IPS-18a (cell line): ENCODE data around the gene GPRC5B.

Experiments used
- H3K27ac ChIP-seq: one replicate; pipeline ENCODE4 v1.5.1; 2013; ENCODE audit warnings: low read length
- H3K27me3 ChIP-seq: one replicate; pipeline ENCODE4 v1.6.1; 2013; ENCODE audit warnings: mild to moderate bottlenecking, low read length; ENCODE audit not compliant: control insufficient read depth, insufficient read depth
- H3K36me3 ChIP-seq: one replicate; pipeline ENCODE4 v1.6.1; 2013; ENCODE audit warnings: low read depth, low read length; ENCODE audit not compliant: control insufficient read depth
- H3K4me1 ChIP-seq: one replicate; pipeline ENCODE4 v1.6.1; 2013; ENCODE audit warnings: low read depth, low read length; ENCODE audit not compliant: control insufficient read depth
- H3K4me3 ChIP-seq: one replicate; pipeline ENCODE4 v1.5.1; 2013; ENCODE audit warnings: low read length
- H3K9ac ChIP-seq: one replicate; pipeline ENCODE4 v1.6.1; 2013; ENCODE audit warnings: mild to moderate bottlenecking, low read length, moderate library complexity
- H3K9me3 ChIP-seq: one replicate; pipeline ENCODE4 v1.6.1; 2013; ENCODE audit warnings: low read depth, low read length; ENCODE audit not compliant: control insufficient read depth

GPRC5B gene

GRCh38 chr16:19864566-19864965 lies 20.1 kb downstream of the GPRC5B start:
- Histone ChIP-seq H3K4me1 (peaks cover 27% of the 10 kb centered on the region), H3K9me3 (no peaks in the 10 kb centered on the region), H3K9ac (no peak overlapping the region), H3K27me3 (no peaks in the 10 kb centered on the region), H3K27ac (no peak overlapping the region), H3K4me3 (no peak overlapping the region), H3K36me3 (peaks cover 51% of the 10 kb centered on the region)

- H3K9ac ChIP-seq = no peak overlapping the region
- no peaks in the 10 kb centered on the region for H3K9me3 ChIP-seq
- no peaks in the 10 kb centered on the region for H3K27me3 ChIP-seq
- peaks cover 32% of the 10 kb centered on the region for H3K4me1 ChIP-seq
- H3K36me3 ChIP-seq = peaks cover 53% of the 10 kb centered on the region
- H3K4me3 ChIP-seq = no peak overlapping the region
- H3K27ac ChIP-seq = no peak overlapping the region
These were observed 20.7 kb downstream of the GPRC5B start for GRCh38 chr16:19863990-19864389.

GRCh38 chr16:19861811-19862327 lies 22.8 kb downstream of the GPRC5B start:
- no peaks in the 10 kb centered on the region for H3K27me3 ChIP-seq
- no peaks in the 10 kb centered on the region for H3K9me3 ChIP-seq
- H3K4me3 ChIP-seq = peak overlapping the region; percentile 66
- H3K9ac ChIP-seq = peak overlapping the region; percentile 68
- peaks cover 48% of the 10 kb centered on the region for H3K36me3 ChIP-seq
- H3K27ac ChIP-seq = peak overlapping the region; percentile 85
- peaks cover 47% of the 10 kb centered on the region for H3K4me1 ChIP-seq

- Histone ChIP-seq H3K4me1 (peaks cover 53% of the 10 kb centered on the region), H3K36me3 (peaks cover 44% of the 10 kb centered on the region), H3K4me3 (peak overlapping the region; percentile 66), H3K9ac (peak overlapping the region; percentile 68), H3K27ac (peak overlapping the region; percentile 85), H3K9me3 (no peaks in the 10 kb centered on the region), H3K27me3 (no peaks in the 10 kb centered on the region)
These were observed 23.5 kb downstream of the GPRC5B start for GRCh38 chr16:19861133-19861532.

- peak overlapping the region; percentile 95 for H3K27ac ChIP-seq
- H3K9ac ChIP-seq = peak overlapping the region; percentile 68
- H3K4me1 ChIP-seq = peaks cover 56% of the 10 kb centered on the region
These were observed 24.2 kb downstream of the GPRC5B start for GRCh38 chr16:19860166-19861041.

GRCh38 chr16:19859603-19860002 lies 25.0 kb downstream of the GPRC5B start:
- Histone ChIP-seq H3K36me3 (peaks cover 38% of the 10 kb centered on the region), H3K27ac (peak overlapping the region; percentile 95), H3K27me3 (no peaks in the 10 kb centered on the region), H3K4me3 (peak overlapping the region; percentile 66), H3K9me3 (no peaks in the 10 kb centered on the region), H3K4me1 (peaks cover 59% of the 10 kb centered on the region), H3K9ac (peak overlapping the region; percentile 68)

More at GRCh38 chr16:19860166-19861041, 24.2 kb downstream of the GPRC5B start:
- Histone ChIP-seq H3K4me3 (peak overlapping the region; percentile 66), H3K36me3 (peaks cover 40% of the 10 kb centered on the region), H3K27me3 (no peaks in the 10 kb centered on the region), H3K9me3 (no peaks in the 10 kb centered on the region)

GRCh38 chr16:19859166-19859565 lies 25.5 kb downstream of the GPRC5B start:
- H3K9ac ChIP-seq = no peak overlapping the region
- H3K27ac ChIP-seq = peak overlapping the region; percentile 12
- H3K27me3 ChIP-seq = no peaks in the 10 kb centered on the region
- no peaks in the 10 kb centered on the region for H3K9me3 ChIP-seq
- H3K4me3 ChIP-seq = no peak overlapping the region
- H3K4me1 ChIP-seq = peaks cover 64% of the 10 kb centered on the region
- H3K36me3 ChIP-seq = peaks cover 34% of the 10 kb centered on the region

- Histone ChIP-seq H3K9me3 (no peaks in the 10 kb centered on the region), H3K4me3 (no peak overlapping the region), H3K27ac (peak overlapping the region; percentile 12), H3K36me3 (peaks cover 30% of the 10 kb centered on the region), H3K27me3 (no peaks in the 10 kb centered on the region), H3K9ac (no peak overlapping the region), H3K4me1 (peaks cover 65% of the 10 kb centered on the region)
These were observed 26.2 kb downstream of the GPRC5B start for GRCh38 chr16:19858340-19859018.

- Histone ChIP-seq H3K9me3 (no peaks in the 10 kb centered on the region), H3K27ac (no peak overlapping the region), H3K4me3 (no peak overlapping the region), H3K27me3 (no peaks in the 10 kb centered on the region), H3K4me1 (peaks cover 71% of the 10 kb centered on the region), H3K9ac (no peak overlapping the region), H3K36me3 (peaks cover 30% of the 10 kb centered on the region)
These were observed 26.9 kb downstream of the GPRC5B start for GRCh38 chr16:19857593-19858339.

GRCh38 chr16:19856120-19856519 lies 28.5 kb downstream of the GPRC5B start:
- no peaks in the 10 kb centered on the region for H3K9me3 ChIP-seq
- H3K4me1 ChIP-seq = peaks cover 68% of the 10 kb centered on the region
- H3K36me3 ChIP-seq = peaks cover 25% of the 10 kb centered on the region
- no peak overlapping the region for H3K9ac ChIP-seq
- H3K27ac ChIP-seq = no peak overlapping the region
- H3K4me3 ChIP-seq = no peak overlapping the region
- H3K27me3 ChIP-seq = no peaks in the 10 kb centered on the region

GRCh38 chr16:19854543-19854876 lies 30.1 kb downstream of the GPRC5B start:
- H3K9me3 ChIP-seq = no peaks in the 10 kb centered on the region
- peaks cover 55% of the 10 kb centered on the region for H3K4me1 ChIP-seq
- H3K27me3 ChIP-seq = no peaks in the 10 kb centered on the region
- H3K9ac ChIP-seq = no peak overlapping the region
- no peak overlapping the region for H3K27ac ChIP-seq
- no peak overlapping the region for H3K4me3 ChIP-seq
- peaks cover 16% of the 10 kb centered on the region for H3K36me3 ChIP-seq
